HEK293 (cell line): ENCODE results near the gene KCNMA1.

Source experiments
- CTCF ChIA-PET: fragments of 350-600 bp; formaldehyde crosslinking; extraction: SDS; loops from one replicate; lab custom pipeline; 2021; ENCODE audit warnings: antibody characterized with exemption; lab: Yijun Ruan, JAX
- POLR2A ChIA-PET: fragments of 300-600 bp; formaldehyde crosslinking; extraction: SDS; loops from one replicate; lab custom pipeline; 2020; ENCODE audit warnings: antibody characterized with exemption, inconsistent platforms; lab: Yijun Ruan, JAX
- H3K27ac ChIP-seq: fragments of 200-500 bp; sonication (Bioruptor generic); 2 replicates; pipeline ENCODE4 v1.5.1; 2014; ENCODE audit warnings: low read depth, low read length, control low read depth, inconsistent platforms; ENCODE audit errors: extremely low read depth
- H3K36me3 ChIP-seq, 2 experiments: fragments of 200-500 bp in 1 of 2; sonication (Bioruptor generic) in 1 of 2; 1 replicate in 1 of 2; 2 replicates in 1 of 2; pipeline ENCODE4 v1.5.1; 2014 to 2017; ENCODE audit warnings: inconsistent platforms in 2 of 2, low read length in 2 of 2; ENCODE audit not compliant: control insufficient read depth in 2 of 2, insufficient read depth in 1 of 2
- H3K4me1 ChIP-seq: fragments of 200-500 bp; sonication (Bioruptor generic); 2 replicates; pipeline ENCODE4 v1.5.1; 2014; ENCODE audit warnings: mild to moderate bottlenecking, low read length, inconsistent platforms; ENCODE audit not compliant: control insufficient read depth, insufficient read depth
- H3K4me3 ChIP-seq: 2 replicates; pipeline ENCODE4 v1.5.1; 2011; ENCODE audit warnings: low read depth, mild to moderate bottlenecking, control low read depth, low read length, moderate library complexity
- H3K9me3 ChIP-seq: fragments of 200-500 bp; sonication (Bioruptor generic); 2 replicates; pipeline ENCODE4 v1.5.1; 2014; ENCODE audit warnings: low read depth, low read length, inconsistent platforms; ENCODE audit not compliant: control insufficient read depth, insufficient read depth
- BCL11A ChIP-seq: fragments of 450-650 bp; formaldehyde crosslinking; IDR thresholded peaks from 2 replicates; pipeline ENCODE4 v1.5.1; 2016; ENCODE audit warnings: low read depth, missing biosample characterization, missing genetic modification characterization
- FEZF1 ChIP-seq: fragments of 450-650 bp; formaldehyde crosslinking; IDR thresholded peaks from 2 replicates; pipeline ENCODE4 v1.5.1; 2016; ENCODE audit warnings: missing biosample characterization, missing genetic modification characterization
- HOXA7 ChIP-seq: sonication (generic); formaldehyde crosslinking; IDR thresholded peaks from 2 replicates; pipeline ENCODE4 v1.8.1; 2022; ENCODE audit warnings: missing genetic modification reagents, borderline replicate concordance
- PRDM1 ChIP-seq: fragments of 450-650 bp; formaldehyde crosslinking; IDR thresholded peaks from 2 replicates; pipeline ENCODE4; 2016; ENCODE audit warnings: missing biosample characterization, missing genetic modification characterization
- YY2 ChIP-seq: fragments of 450-650 bp; formaldehyde crosslinking; IDR thresholded peaks from 2 replicates; pipeline ENCODE4 v1.5.1; 2016; ENCODE audit warnings: missing biosample characterization, missing genetic modification characterization
- ZBTB17 ChIP-seq: fragments of 450-650 bp; formaldehyde crosslinking; IDR thresholded peaks from 2 replicates; pipeline ENCODE4 v1.5.1; 2016; ENCODE audit warnings: missing biosample characterization, missing genetic modification characterization
- ZIC2 ChIP-seq: fragments of 450-650 bp; formaldehyde crosslinking; IDR thresholded peaks from 2 replicates; pipeline ENCODE4 v1.5.1; 2016; ENCODE audit warnings: missing biosample characterization, missing genetic modification characterization
- ZNF292 ChIP-seq: fragments of 450-650 bp; formaldehyde crosslinking; IDR thresholded peaks from 2 replicates; pipeline ENCODE4 v1.5.1; 2016; ENCODE audit warnings: low read depth, missing biosample characterization, missing genetic modification characterization, borderline replicate concordance
- ZNF341 ChIP-seq: fragments of 450-650 bp; formaldehyde crosslinking; IDR thresholded peaks from 2 replicates; pipeline ENCODE4; 2016; ENCODE audit warnings: low read depth, missing biosample characterization, missing genetic modification characterization
- ZNF548 ChIP-seq: fragments of 450-650 bp; formaldehyde crosslinking; IDR thresholded peaks from 2 replicates; pipeline ENCODE4 v1.5.1; 2016; ENCODE audit warnings: missing biosample characterization, missing genetic modification characterization
- ZNF629 ChIP-seq: fragments of 450-650 bp; formaldehyde crosslinking; IDR thresholded peaks from 2 replicates; pipeline ENCODE4 v1.5.1; 2017; ENCODE audit warnings: missing biosample characterization, missing genetic modification characterization
- ZNF660 ChIP-seq: fragments of 450-650 bp; IDR thresholded peaks from 2 replicates; pipeline ENCODE4 v1.5.1; 2018; ENCODE audit warnings: missing biosample characterization, mild to moderate bottlenecking, missing genetic modification characterization
- ZNF664 ChIP-seq: fragments of 450-650 bp; formaldehyde crosslinking; IDR thresholded peaks from 2 replicates; pipeline ENCODE4 v1.5.1; 2016; ENCODE audit warnings: missing biosample characterization, missing genetic modification characterization
- ZNF670 ChIP-seq: fragments of 450-650 bp; formaldehyde crosslinking; IDR thresholded peaks from 2 replicates; pipeline ENCODE4 v1.5.1; 2016; ENCODE audit warnings: missing biosample characterization, missing genetic modification characterization, low read depth
- TF ChIP-seq, protein P1 (sequence below): fragments of 450-650 bp; formaldehyde crosslinking; conservative IDR thresholded peaks from 2 replicates; pipeline ENCODE4 v1.5.1; 2016; ENCODE audit warnings: low read depth, missing biosample characterization, missing genetic modification characterization

KCNMA1 gene

DNA sequence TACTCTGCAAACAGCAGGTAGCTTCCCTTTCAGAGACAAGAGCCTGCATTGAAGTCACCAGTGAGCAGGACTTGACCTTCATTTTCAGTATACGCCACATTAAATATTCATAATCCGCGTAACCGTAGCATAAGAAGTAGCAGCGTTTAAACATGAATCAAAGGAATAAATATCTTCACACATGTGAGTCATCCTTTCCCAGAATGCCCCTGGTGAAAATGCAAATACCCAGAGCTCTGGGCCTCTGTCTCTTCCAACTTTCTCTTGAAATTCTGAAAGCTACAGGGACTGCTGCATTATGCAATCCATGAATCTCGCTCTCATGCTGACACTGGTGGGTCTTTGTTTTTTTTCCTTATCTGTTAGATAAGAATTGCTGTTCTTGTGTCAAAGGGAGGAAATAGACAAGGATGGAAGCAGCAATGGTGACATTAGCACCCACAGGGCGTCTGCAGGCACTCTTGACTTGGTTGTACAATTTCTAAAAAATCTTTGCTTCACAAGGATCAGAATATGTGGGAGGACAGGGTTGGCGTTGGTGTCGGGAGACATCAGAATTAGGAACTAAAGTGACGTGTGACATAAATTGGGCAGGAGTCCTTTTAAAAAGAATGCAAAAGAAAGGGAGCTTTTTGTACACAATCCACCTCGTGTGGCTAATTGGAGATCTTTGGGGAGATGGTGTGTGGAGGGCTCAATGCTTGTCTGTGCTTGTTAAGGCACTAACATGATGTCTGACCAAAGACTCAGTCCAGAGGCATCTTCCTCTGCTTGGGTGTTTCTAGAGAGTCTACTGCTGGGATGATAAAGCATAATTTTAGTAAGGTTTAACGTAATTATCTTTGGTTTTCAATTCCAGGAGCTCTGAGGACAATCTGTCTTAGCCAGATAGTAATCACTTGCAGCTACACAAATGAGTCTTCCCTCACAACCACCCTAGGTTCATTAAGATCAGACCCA lies 390.3 kb downstream of the KCNMA1 start (continued):
- TF ChIP-seq, protein P1, sequence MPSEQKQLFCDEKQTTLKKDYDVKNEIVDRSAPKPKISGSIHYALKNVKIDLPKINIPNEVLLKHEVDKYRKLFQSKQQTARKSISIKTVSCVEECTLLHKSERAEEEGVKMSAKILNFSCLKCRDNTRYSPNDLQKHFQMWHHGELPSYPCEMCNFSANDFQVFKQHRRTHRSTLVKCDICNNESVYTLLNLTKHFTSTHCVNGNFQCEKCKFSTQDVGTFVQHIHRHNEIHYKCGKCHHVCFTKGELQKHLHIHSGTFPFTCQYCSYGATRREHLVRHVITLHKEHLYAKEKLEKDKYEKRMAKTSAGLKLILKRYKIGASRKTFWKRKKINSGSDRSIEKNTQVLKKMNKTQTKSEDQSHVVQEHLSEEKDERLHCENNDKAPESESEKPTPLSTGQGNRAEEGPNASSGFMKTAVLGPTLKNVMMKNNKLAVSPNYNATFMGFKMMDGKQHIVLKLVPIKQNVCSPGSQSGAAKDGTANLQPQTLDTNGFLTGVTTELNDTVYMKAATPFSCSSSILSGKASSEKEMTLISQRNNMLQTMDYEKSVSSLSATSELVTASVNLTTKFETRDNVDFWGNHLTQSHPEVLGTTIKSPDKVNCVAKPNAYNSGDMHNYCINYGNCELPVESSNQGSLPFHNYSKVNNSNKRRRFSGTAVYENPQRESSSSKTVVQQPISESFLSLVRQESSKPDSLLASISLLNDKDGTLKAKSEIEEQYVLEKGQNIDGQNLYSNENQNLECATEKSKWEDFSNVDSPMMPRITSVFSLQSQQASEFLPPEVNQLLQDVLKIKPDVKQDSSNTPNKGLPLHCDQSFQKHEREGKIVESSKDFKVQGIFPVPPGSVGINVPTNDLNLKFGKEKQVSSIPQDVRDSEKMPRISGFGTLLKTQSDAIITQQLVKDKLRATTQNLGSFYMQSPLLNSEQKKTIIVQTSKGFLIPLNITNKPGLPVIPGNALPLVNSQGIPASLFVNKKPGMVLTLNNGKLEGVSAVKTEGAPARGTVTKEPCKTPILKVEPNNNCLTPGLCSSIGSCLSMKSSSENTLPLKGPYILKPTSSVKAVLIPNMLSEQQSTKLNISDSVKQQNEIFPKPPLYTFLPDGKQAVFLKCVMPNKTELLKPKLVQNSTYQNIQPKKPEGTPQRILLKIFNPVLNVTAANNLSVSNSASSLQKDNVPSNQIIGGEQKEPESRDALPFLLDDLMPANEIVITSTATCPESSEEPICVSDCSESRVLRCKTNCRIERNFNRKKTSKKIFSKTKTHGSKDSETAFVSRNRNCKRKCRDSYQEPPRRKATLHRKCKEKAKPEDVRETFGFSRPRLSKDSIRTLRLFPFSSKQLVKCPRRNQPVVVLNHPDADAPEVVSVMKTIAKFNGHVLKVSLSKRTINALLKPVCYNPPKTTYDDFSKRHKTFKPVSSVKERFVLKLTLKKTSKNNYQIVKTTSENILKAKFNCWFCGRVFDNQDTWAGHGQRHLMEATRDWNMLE (tag by site-specific recombination), result 0 out of 2 replicates have a peak, but pooled peaks have one; percentile 39
- TF ChIP-seq ZBTB17 (peak; percentile 52; the same call in 1 of the 2 replicates), YY2 (tag by site-specific recombination) (0 out of 2 replicates have a peak, but pooled peaks have one; percentile 2), ZNF341 (peak; percentile 40; the same call in 1 of the 2 replicates), ZNF670 (no peak), ZNF292 (tag by site-specific recombination) (no peak), ZNF548 (tag by site-specific recombination) (no peak), ZIC2 (tag by site-specific recombination) (peak; percentile 78), FEZF1 (tag by site-specific recombination) (peak; percentile 44; the same call in 1 of the 2 replicates), ZNF664 (tag by site-specific recombination) (no peak), ZNF629 (tag by site-specific recombination) (peak; percentile 55), ZNF660 (tag by site-specific recombination) (0 out of 2 replicates have a peak, but pooled peaks have one; percentile 58)
- TF ChIP-seq, all 188 proteins: peak for 19

DNA sequence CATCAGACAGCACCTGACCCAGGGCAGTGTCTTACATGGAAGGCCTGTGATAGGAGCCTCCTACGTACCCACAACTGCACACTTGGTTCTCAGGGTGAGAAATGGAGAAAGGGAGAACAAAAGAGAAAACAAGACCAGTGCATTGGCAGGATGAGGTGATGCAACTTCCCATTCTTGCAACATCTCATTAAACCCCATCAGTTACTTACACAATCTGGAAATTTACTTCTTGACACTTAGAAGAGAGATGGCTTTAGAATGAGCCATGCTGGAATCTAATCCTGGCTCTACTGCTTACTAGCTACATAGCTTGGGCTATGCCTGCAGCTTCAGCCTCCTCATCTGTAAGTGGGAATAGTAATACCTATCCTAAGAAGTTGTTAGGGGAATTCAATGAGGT lies 391.7 kb downstream of the KCNMA1 start:
- Histone ChIP-seq H3K4me3 (no peak overlapping the region), H3K9me3 (no peaks in the 10 kb centered on the region), H3K27ac (no peak overlapping the region; the same call in 1 of the 2 replicates), H3K4me1 (peaks cover 14% of the 10 kb centered on the region), H3K36me3 (no peaks in the 10 kb centered on the region)
- ChIA-PET CTCF (interaction anchor here (0.9 kb wide), 1 partner anchor 8 kb away, joined by 4 read pairs; no protein-coding TSS in a partner anchor), POLR2A (no interaction called here)
- TF ChIP-seq, protein P1 (tag by site-specific recombination), result 0 out of 2 replicates have a peak, but pooled peaks have one; percentile 18
- TF ChIP-seq HOXA7 (CRISPR knock-in tag) (no peak), PRDM1 (tag by site-specific recombination) (peak; percentile 45; the same call in 1 of the 2 replicates), BCL11A (tag by site-specific recombination) (no peak)
